KMS-11 (cell line): ENCODE measurements around the gene ARL8A.
A peak's percentile ranks its signal among the peaks of the same experiment; 100 is the strongest.
"Not testable (repeated sequence)": the region's sequence is repeated elsewhere in the genome, so short reads cannot be mapped to it uniquely, and the experiment has no call there.

ENCODE experiments used
- H2AFZ ChIP-seq: fragments of 200-600 bp; sonication (generic); 2 replicates; pipeline ENCODE4 v1.6.1; 2016; ENCODE audit warnings: antibody characterized with exemption, mixed run types, low read depth
- H3K27ac ChIP-seq: fragments of 200-600 bp; sonication (generic); 2 replicates; pipeline ENCODE4 v1.6.1; 2016; ENCODE audit warnings: mild to moderate bottlenecking, mixed run types
- H3K27me3 ChIP-seq: fragments of 200-600 bp; sonication (generic); 2 replicates; pipeline ENCODE4 v1.6.1; 2017; ENCODE audit warnings: mild to moderate bottlenecking, low read depth, mixed run types, moderate library complexity; ENCODE audit not compliant: insufficient read depth
- H3K36me3 ChIP-seq: fragments of 200-600 bp; sonication (generic); 2 replicates; pipeline ENCODE4 v1.6.1; 2017; ENCODE audit warnings: mild to moderate bottlenecking, mixed run types; ENCODE audit not compliant: insufficient read depth
- H3K4me1 ChIP-seq: fragments of 200-600 bp; sonication (generic); 2 replicates; pipeline ENCODE4 v1.6.1; 2016; ENCODE audit warnings: mild to moderate bottlenecking, low read depth, mixed run types; ENCODE audit not compliant: poor library complexity, severe bottlenecking
- H3K4me2 ChIP-seq: fragments of 200-600 bp; sonication (generic); 2 replicates; pipeline ENCODE4 v1.7.0; 2016; ENCODE audit warnings: mild to moderate bottlenecking, mixed run types
- H3K4me3 ChIP-seq: fragments of 200-600 bp; sonication (generic); IDR thresholded peaks from 2 replicates; pipeline ENCODE4 v1.6.1; 2017; ENCODE audit warnings: low read depth, low read length, mixed read lengths; ENCODE audit not compliant: insufficient read depth
- H3K79me2 ChIP-seq: fragments of 200-600 bp; sonication (generic); 2 replicates; pipeline ENCODE4 v1.6.1; 2016; ENCODE audit warnings: low read depth, mixed run types; ENCODE audit not compliant: insufficient read depth
- H3K9ac ChIP-seq: fragments of 200-600 bp; sonication (generic); 2 replicates; pipeline ENCODE4 v1.6.1; 2016; ENCODE audit warnings: mild to moderate bottlenecking, mixed run types
- H4K20me1 ChIP-seq: fragments of 200-600 bp; sonication (generic); 2 replicates; pipeline ENCODE4 v1.6.1; 2016; ENCODE audit warnings: mild to moderate bottlenecking, mixed run types; ENCODE audit not compliant: insufficient read depth
- CTCF ChIP-seq: fragments of 200-600 bp; sonication (generic); conservative IDR thresholded peaks from 2 replicates; pipeline ENCODE4 v1.6.1; 2017; ENCODE audit warnings: low read depth, mild to moderate bottlenecking, antibody characterized with exemption, low read length, moderate library complexity, mixed read lengths

Gene ARL8A

GRCh38 chr1:202192770-202193613 is 48.5 kb upstream of the ARL8A start:
- no peaks in the 10 kb centered on the region for H4K20me1 ChIP-seq
- H3K27ac ChIP-seq = no peak overlapping the region
- no peaks in the 10 kb centered on the region for H3K79me2 ChIP-seq
- H3K4me1 ChIP-seq = no peaks in the 10 kb centered on the region
- TF ChIP-seq CTCF = peak; percentile 93
- H3K36me3 ChIP-seq = no peaks in the 10 kb centered on the region
- no peak overlapping the region for H3K4me2 ChIP-seq
- H3K4me3 ChIP-seq = no peak overlapping the region
- H3K9ac ChIP-seq = no peak overlapping the region
- H3K27me3 ChIP-seq = peaks cover 73% of the 10 kb centered on the region
- no peak overlapping the region for H2AFZ ChIP-seq

- H3K27me3 ChIP-seq = peaks cover 74% of the 10 kb centered on the region
- H3K4me3 ChIP-seq, H3K4me1 ChIP-seq, H3K9ac ChIP-seq, H3K4me2 ChIP-seq, H4K20me1 ChIP-seq, H3K79me2 ChIP-seq, H2AFZ ChIP-seq, H3K36me3 ChIP-seq, H3K27ac ChIP-seq: not testable (repeated sequence)
These were observed 46.9 kb upstream of the ARL8A start for GRCh38 chr1:202191391-202191790.

GRCh38 chr1:202189918-202190715 is 45.6 kb upstream of the ARL8A start:
- Histone ChIP-seq H3K79me2 (no peaks in the 10 kb centered on the region), H3K4me3 (no peak overlapping the region), H2AFZ (no peak overlapping the region), H3K36me3 (no peaks in the 10 kb centered on the region), H3K27me3 (peaks cover 65% of the 10 kb centered on the region), H3K4me1 (no peaks in the 10 kb centered on the region), H3K4me2 (no peak overlapping the region), H3K27ac (no peak overlapping the region), H4K20me1 (no peaks in the 10 kb centered on the region), H3K9ac (no peak overlapping the region)
- no peak for TF ChIP-seq CTCF

GRCh38 chr1:202189001-202189790 is 44.7 kb upstream of the ARL8A start:
- TF ChIP-seq CTCF = peak; percentile 78
- Histone ChIP-seq H3K79me2 (no peaks in the 10 kb centered on the region), H3K27ac (no peak overlapping the region), H3K4me3 (no peak overlapping the region), H3K9ac (no peak overlapping the region), H4K20me1 (no peaks in the 10 kb centered on the region), H3K4me1 (peaks cover 4% of the 10 kb centered on the region), H3K27me3 (peaks cover 59% of the 10 kb centered on the region), H2AFZ (0 out of 2 replicates have a peak overlapping the region, but pooled peaks have one; percentile 13), H3K36me3 (no peaks in the 10 kb centered on the region), H3K4me2 (no peak overlapping the region)
